ENCODE measurements around the gene HTATSF1. TPM values are rescaled to one million over a fixed set of nuclear protein-coding genes. Genes with fewer than 3 reads are reported as not detected.
A peak's percentile ranks its signal among the peaks of the same experiment; 100 is the strongest.

HTATSF1 gene
- total RNA-seq, 2 donors from 2014 or later, result 47.2 to 59.3 TPM

- Histone ChIP-seq H3K27ac (no peak overlapping the region), H3K27me3 (replicated peaks; ENCODE audit: insufficient read depth) (no peaks in the 10 kb centered on the region), H3K4me3 (no peak overlapping the region), H3K9me3 (no peaks in the 10 kb centered on the region), H3K4me1 (ENCODE audit: control insufficient read depth in 1 of 2, low read depth in 2 of 2) (peaks cover 0 to 6% of the 10 kb centered on the region in 2 donors), H3K36me3 (no peaks in the 10 kb centered on the region)
- TF ChIP-seq CTCF (IDR thresholded peaks at IDR 0.05), result no peak
- DNase-seq (ENCODE audit: low spot score) (no peak), ATAC-seq (ENCODE audit: insufficient number of reproducible peaks, low FRiP score, low read depth) (no peak)
Measured at GRCh38 chrX:136523770-136524169, 26.4 kb downstream of the HTATSF1 start.

- Histone ChIP-seq H3K27ac (no peak overlapping the region), H3K27me3 (replicated peaks; ENCODE audit: insufficient read depth) (no peaks in the 10 kb centered on the region), H3K4me3 (no peak overlapping the region), H3K36me3 (no peaks in the 10 kb centered on the region), H3K4me1 (ENCODE audit: control insufficient read depth in 1 of 2, low read depth in 2 of 2) (peaks cover 0 to 6% of the 10 kb centered on the region in 2 donors), H3K9me3 (no peaks in the 10 kb centered on the region)
- ATAC-seq (ENCODE audit: insufficient number of reproducible peaks, low FRiP score, low read depth), result peak; percentile 69
- peak; percentile 33 for DNase-seq (ENCODE audit: low spot score)
- no peak for TF ChIP-seq CTCF (IDR thresholded peaks at IDR 0.05)
Measured at GRCh38 chrX:136525738-136526606, 28.6 kb downstream of the HTATSF1 start.

GRCh38 chrX:136528645-136529315 is 31.4 kb downstream of the HTATSF1 start:
- H3K27ac ChIP-seq, result no peak overlapping the region
- peaks cover 0 to 6% of the 10 kb centered on the region in 2 donors for H3K4me1 ChIP-seq (ENCODE audit: control insufficient read depth in 1 of 2, low read depth in 2 of 2)
- TF ChIP-seq CTCF (IDR thresholded peaks at IDR 0.05), result no peak
- H3K27me3 ChIP-seq (replicated peaks; ENCODE audit: insufficient read depth), result no peaks in the 10 kb centered on the region
- ATAC-seq (ENCODE audit: insufficient number of reproducible peaks, low FRiP score, low read depth), result no peak
- H3K9me3 ChIP-seq, result no peaks in the 10 kb centered on the region
- no peak for DNase-seq (ENCODE audit: low spot score)
- no peak overlapping the region for H3K4me3 ChIP-seq
- no peaks in the 10 kb centered on the region for H3K36me3 ChIP-seq

GRCh38 chrX:136529795-136530194 is 32.4 kb downstream of the HTATSF1 start:
- H3K27ac ChIP-seq, result no peak overlapping the region
- DNase-seq (ENCODE audit: low spot score), result no peak
- no peak for ATAC-seq (ENCODE audit: insufficient number of reproducible peaks, low FRiP score, low read depth)

More at GRCh38 chrX:136529795-136530194, 32.4 kb downstream of the HTATSF1 start:
- Histone ChIP-seq H3K36me3 (no peaks in the 10 kb centered on the region), H3K4me3 (no peak overlapping the region), H3K9me3 (no peaks in the 10 kb centered on the region), H3K27me3 (replicated peaks; ENCODE audit: insufficient read depth) (no peaks in the 10 kb centered on the region), H3K4me1 (ENCODE audit: control insufficient read depth in 1 of 2, low read depth in 2 of 2) (peaks cover 0 to 6% of the 10 kb centered on the region in 2 donors)
- no peak for TF ChIP-seq CTCF (IDR thresholded peaks at IDR 0.05)

Data from thoracic aorta (tissue), 2 donors.